GM18861 (cell line): ENCODE data around the gene POLK.

Experiments used
- ATAC-seq: cut with Tn5 transposase; IDR thresholded peaks from one replicate; pipeline ENCODE4 v1.9.1; 2021; ENCODE audit not compliant: unreplicated experiment

Gene POLK

GRCh38 chr5:75639535-75640311 lies 128.0 kb downstream of the POLK start:
- ATAC-seq: no peak

GRCh38 chr5:75640395-75640794 lies 128.7 kb downstream of the POLK start:
- no peak for ATAC-seq

- ATAC-seq: no peak
These were observed 129.1 kb downstream of the POLK start for GRCh38 chr5:75640826-75641225.

GRCh38 chr5:75648712-75649111 lies 137.0 kb downstream of the POLK start:
- ATAC-seq: no peak
